Activated naive CD4-positive, alpha-beta T cell treated with Interleukin-2 at 50 U/mL for 16 hours (primary cell): Measurements from ENCODE around the gene PSMB8.

Experiments
- DNase-seq: peaks from one replicate; pipeline ENCODE4 v3.0.0-alpha.2; 2020

PSMB8 gene

GRCh38 chr6:32792901-32793435, 50.9 kb downstream of the PSMB8 start:
- no peak for DNase-seq
